Motor neuron (in vitro differentiated cells): ENCODE results near the gene PRG3. TPM values are rescaled to one million over a fixed set of nuclear protein-coding genes. Genes with fewer than 3 reads are reported as not detected.
"Not testable (repeated sequence)": the region's sequence is repeated elsewhere in the genome, so short reads cannot be mapped to it uniquely, and the experiment has no call there.

Source experiments
- ATAC-seq, 8 experiments: fragments of 200-7000 bp; cut with Tn5 transposase; replicated peaks in 6 of 8; 2 replicates each; pipeline ENCODE4 v1.8.0; 2021; ENCODE audit warnings: mild to moderate bottlenecking in 8 of 8, moderate library complexity in 8 of 8
- H3K27ac ChIP-seq, 2 donors: fragments of 250-450 bp; sonication (Bioruptor Pico); 2 replicates each; pipeline ENCODE4 v1.9.0; 2021; ENCODE audit warnings: antibody characterized with exemption in 2 of 2, mild to moderate bottlenecking in 2 of 2, moderate library complexity in 1 of 2
- H3K4me1 ChIP-seq, 2 donors: fragments of 250-450 bp; sonication (Bioruptor Pico); replicated peaks in 1 of 2; 2 replicates each; pipeline ENCODE4 v1.6.1; 2021; ENCODE audit warnings: antibody characterized with exemption in 2 of 2, mild to moderate bottlenecking in 2 of 2, moderate library complexity in 1 of 2
- H3K4me3 ChIP-seq, 5 donors: fragments of 250-450 bp; sonication (Bioruptor Pico); 2 replicates each; pipeline ENCODE4 v1.9.0; 2021; ENCODE audit warnings: antibody characterized with exemption in 5 of 5, mild to moderate bottlenecking in 5 of 5, moderate library complexity in 4 of 5
- WGBS, 10 experiments: fragments of 450-650 bp; shearing (Covaris generic); methylation state at CpG; one replicate each; pipeline ENCODE4 v1.0.0; 2022; 5-methylcytosine and 5-hydroxymethylcytosine counted together
- in situ Hi-C, 9 experiments: fragments of 400-800 bp; cut with MboI; loops; one replicate each; pipeline ENCODE4 v1.15.0; 2021; ENCODE audit warnings: low sequenced_read_pairs in 9 of 9, low pct_unique_long_range_greater_than_20kb in 2 of 9; ENCODE audit not compliant: unreplicated experiment in 9 of 9
- total RNA-seq, 8 experiments: library from RNA; unstranded; fragments of 300-600 nt; gene quantifications; 2 replicates each; pipeline versions ENCODE4 v1.2.3 to v1.2.4, GENCODE V29; 2022

Gene PRG3
- total RNA-seq, 8 experiments from 2014 or later = not detected

DNA sequence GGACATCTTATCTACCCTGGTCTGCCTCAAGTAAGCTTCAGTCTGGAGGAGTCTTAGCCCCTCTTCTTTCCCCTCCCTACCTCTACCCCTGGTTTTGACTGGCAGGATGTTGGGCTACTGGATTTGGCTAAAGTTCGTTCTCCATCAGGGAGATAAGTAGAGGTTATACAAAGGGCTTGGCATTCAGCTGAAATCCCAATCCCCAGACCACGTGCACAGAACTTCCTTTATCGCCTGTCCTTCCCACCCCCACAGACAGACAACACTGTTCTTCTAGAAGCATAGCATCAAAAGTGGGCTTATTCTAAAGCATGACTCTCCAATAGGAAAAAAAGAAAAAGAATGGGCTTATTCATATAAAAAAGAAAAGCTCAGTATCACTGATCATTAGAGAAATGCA, 7.8 kb downstream of the PRG3 start:
- in situ Hi-C loops = loop anchor here in 2 of 9 experiments (25.0 kb wide), 2 partner anchors 114 to 164 kb away; partner anchors contain the start of genes SMTNL1 (in 1 of the 2) and TIMM10 (in 1 of the 2)
- WGBS, 10 experiments = 43 to 94% (median 70%) methylated on average over 2 to 3 of the region's 3 CpGs; no CpG with 5 or more reads in 3 of the 10 experiments
- no peak for ATAC-seq
- Histone ChIP-seq H3K27ac (no peak overlapping the region), H3K4me3 (no peak overlapping the region), H3K4me1 (no peaks in the 10 kb centered on the region)

DNA sequence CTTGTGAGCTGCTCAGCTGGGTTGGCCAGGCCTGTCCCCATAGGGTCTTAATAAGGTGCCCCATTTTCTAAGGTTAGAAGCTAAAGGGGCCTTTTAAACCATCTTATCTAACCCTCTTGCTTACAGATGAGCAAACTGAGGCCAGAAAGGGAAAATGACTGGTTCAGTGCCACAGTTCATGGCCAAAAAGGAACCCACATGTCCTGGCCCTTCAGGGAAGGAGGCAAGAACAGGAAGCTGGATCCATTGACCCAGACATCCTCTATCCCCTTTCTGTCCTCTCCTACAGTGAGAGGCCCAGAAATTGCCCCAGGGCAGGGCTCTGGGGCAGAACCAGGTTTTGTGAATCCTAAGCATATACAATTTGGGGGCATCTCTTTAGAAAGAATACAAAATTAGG, 10.0 kb downstream of the PRG3 start:
- H3K4me1 ChIP-seq = no peaks in the 10 kb centered on the region
- H3K4me3 ChIP-seq = no peak overlapping the region
- no peak overlapping the region for H3K27ac ChIP-seq
- in situ Hi-C loops = loop anchor here in 2 of 9 experiments (25.0 kb wide), 2 partner anchors 116 to 166 kb away; partner anchors contain the start of genes SMTNL1 (in 1 of the 2) and TIMM10 (in 1 of the 2)
- ATAC-seq = no peak

DNA sequence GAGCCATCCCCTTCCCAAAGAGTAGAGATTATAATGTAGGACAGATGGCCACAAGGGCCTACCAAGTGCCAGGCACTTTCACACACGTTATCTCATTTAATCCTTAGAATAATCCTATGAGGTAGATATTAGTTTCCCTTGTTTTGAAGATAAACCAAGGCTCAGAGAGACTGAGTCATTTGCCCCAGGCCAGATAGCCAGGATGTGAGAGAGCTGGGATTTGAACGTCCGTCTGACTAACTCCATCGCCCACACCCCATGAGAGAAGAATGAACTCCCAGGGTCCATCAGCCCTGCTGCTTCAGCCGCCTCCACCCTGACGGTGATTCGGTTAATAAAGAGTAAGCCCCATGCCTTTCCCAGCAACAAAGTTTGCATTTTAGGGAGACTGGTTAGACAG, 10.7 kb downstream of the PRG3 start:
- Histone ChIP-seq H3K27ac (no peak overlapping the region), H3K4me1 (no peaks in the 10 kb centered on the region), H3K4me3 (no peak overlapping the region)
- in situ Hi-C loops = loop anchor here in 2 of 9 experiments (25.0 kb wide), 2 partner anchors 117 to 167 kb away; partner anchors contain the start of genes SMTNL1 (in 1 of the 2) and TIMM10 (in 1 of the 2)
- peak in 1 of 8 experiments; percentile 49 for ATAC-seq
- 6 to 92% (median 83%) methylated on average over 2 to 5 of the region's 7 CpGs; no CpG with 5 or more reads in 2 of the 10 experiments for WGBS, 10 experiments

DNA sequence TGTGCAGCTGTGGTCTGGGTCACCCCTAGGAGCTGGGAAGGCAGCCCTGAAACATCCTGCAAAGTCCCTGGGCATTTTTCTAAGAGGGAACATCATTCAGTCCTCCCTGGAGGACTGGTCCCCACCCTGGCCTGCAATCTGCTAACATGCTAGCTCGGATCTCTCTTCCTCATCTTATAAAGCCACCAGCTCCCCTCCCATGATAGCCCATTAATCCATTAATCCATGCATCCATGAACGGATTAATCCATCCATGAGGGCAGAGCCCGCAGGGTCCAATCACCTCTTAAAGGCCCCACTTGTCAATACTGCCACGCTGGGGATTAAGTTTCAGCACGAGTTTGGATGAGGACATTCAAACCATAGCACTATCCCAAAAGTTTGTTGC, 12.1 kb downstream of the PRG3 start:
- WGBS, 10 experiments = 51 to 100% (median 86%) methylated on average over 1 to 2 of the region's 5 CpGs; no CpG with 5 or more reads in 6 of the 10 experiments
- no peak overlapping the region for H3K4me3 ChIP-seq
- no peak for ATAC-seq
- no peaks in the 10 kb centered on the region for H3K4me1 ChIP-seq
- H3K27ac ChIP-seq = no peak overlapping the region
- in situ Hi-C loops = loop anchor here in 2 of 9 experiments (25.0 kb wide), 2 partner anchors 118 to 168 kb away; partner anchors contain the start of genes SMTNL1 (in 1 of the 2) and TIMM10 (in 1 of the 2)

DNA sequence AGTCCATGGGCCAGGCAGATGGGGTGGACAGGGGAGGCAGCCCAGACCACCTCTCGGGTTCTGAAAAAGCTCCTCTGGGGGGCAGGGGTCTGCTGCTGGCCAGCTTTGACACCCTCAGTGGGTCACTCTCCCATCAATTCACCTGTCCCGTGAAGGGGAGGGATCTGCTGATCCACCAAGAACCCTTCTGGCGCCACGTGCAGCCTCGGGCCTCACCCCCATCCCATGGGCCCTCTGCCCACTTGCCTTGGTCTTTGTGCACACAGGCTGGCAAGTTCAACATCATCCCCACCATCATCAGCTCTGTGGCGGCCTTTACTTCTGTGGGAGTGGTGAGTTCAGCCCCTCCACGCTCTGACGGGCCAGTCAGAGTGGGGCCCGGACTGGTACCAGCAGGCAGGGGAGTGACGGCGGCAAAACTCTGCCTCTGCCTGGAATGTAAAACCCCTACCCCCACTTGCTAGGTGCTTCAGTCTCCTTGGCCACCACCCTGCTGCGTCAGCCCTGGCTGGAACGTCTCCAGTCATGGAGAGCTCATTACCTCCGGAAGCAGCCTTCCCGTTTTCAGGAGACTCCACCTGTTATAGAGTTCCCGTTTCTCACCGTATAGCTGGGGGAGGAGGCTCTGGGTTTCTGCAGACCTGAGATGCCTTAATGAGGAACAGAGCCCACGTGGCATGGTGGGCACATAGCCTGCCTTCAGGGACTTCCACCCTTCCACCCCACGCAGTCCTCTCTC, 12.7 kb downstream of the PRG3 start:
- no peak overlapping the region for H3K27ac ChIP-seq
- in situ Hi-C loops = loop anchor here in 2 of 9 experiments (25.0 kb wide), 2 partner anchors 119 to 169 kb away; partner anchors contain the start of genes SMTNL1 (in 1 of the 2) and TIMM10 (in 1 of the 2)
- no peaks in the 10 kb centered on the region for H3K4me1 ChIP-seq
- H3K4me3 ChIP-seq = no peak overlapping the region
- no peak for ATAC-seq
- WGBS, 10 experiments = 0 to 93% (median 87%) methylated on average over 1 to 9 of the region's 19 CpGs; no CpG with 5 or more reads in 4 of the 10 experiments

DNA sequence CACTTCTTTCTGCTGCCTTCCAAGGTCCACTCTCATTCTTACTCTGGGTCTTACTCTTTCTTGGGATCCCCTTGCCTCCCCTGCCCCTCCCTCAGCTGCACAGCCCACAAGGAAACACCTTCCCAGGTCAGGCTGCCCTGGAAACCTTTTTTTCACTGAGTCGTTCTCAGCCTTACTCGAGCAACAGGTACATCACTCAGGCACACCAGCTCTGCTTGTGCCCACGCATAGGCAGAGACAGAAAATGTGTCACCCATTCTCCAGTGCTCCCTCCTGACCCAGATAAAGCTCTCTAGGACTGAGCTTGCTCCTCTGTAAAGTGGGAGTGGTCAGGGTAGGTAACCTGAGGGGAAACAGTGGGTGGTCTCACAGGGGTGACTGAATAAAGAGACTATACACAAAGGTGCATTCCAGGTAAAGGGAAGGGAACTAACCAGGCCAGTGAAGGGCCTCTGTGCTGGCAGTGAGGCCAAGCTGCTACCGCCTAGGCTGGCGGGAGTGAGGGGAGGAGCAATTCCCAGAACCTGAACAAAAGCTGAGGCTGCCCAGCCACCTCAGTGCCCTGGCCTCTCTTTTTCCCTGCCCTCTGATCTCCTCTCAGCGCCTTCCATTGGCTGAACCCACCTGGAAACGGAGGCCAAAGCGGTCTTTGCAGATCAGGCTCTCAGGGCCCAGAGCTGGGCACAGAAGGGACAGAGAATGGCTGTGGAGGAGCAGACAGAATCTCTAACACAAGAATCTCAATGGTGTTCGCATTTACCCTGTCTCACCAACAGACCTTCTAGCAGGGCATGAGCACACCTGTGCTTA, 15.9 kb downstream of the PRG3 start:
- no peak for ATAC-seq
- H3K27ac ChIP-seq = no peak overlapping the region
- no peak overlapping the region for H3K4me3 ChIP-seq
- no peaks in the 10 kb centered on the region for H3K4me1 ChIP-seq
- in situ Hi-C loops = loop anchor here in 2 of 9 experiments (25.0 kb wide), 2 partner anchors 122 to 172 kb away; partner anchors contain the start of genes SMTNL1 (in 1 of the 2) and TIMM10 (in 1 of the 2)
- WGBS, 10 experiments = 0 to 78% (median 70%) methylated on average over 1 to 6 of the region's 9 CpGs; no CpG with 5 or more reads in 1 of the 10 experiments

DNA sequence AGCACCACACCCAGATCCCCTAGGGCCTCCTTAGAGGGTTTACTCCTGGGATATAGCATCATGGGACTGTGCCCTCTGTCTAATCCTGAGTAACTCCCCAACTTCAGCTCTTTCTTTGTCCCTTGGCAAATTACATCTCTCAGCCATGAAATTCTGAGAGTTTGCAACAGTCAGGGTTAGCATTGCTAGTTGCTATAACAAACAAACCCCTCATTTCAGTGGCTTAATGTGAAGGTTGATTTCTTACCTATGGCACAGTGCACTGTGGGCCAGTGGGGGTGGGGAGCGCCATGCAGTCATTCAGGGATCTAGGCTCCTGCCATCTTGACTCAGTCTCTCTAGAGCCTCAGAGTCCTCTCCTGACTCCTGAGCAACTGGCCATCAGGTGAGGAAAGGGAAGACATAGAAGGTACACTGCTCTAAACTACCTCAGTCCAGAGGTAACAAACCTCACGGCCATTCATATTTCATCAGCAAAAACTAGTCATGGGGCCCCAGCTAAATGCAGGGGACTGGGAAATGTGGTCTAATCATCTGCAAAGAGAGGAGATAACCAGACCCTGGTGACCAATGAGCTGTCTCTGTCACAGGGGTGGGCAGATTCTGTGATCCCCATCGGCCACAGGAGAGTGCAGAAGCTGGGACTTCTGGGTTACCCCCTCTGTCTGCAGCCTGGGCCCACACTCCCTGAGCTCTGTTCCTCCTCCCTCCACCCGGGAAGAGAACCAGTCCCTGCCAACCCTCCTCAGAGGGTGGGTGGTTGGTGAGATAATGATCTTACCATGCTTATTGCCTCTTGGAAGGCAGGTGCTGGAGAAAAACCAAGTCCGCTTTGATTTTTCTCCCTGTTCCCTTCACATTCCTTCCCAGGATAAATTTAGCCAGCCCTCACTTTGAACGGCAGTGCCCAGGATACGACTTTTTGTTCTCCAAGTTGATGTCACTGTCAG, 17.5 kb downstream of the PRG3 start:
- in situ Hi-C loops = loop anchor here in 2 of 9 experiments (25.0 kb wide), 2 partner anchors 124 to 174 kb away; partner anchors contain the start of genes SMTNL1 (in 1 of the 2) and TIMM10 (in 1 of the 2)
- no peak for ATAC-seq
- no peak overlapping the region for H3K27ac ChIP-seq
- peaks cover 0 to 2% of the 10 kb centered on the region in 2 donors for H3K4me1 ChIP-seq
- WGBS, 10 experiments = 7 to 85% (median 59%) methylated on average over 2 to 6 of the region's 7 CpGs; no CpG with 5 or more reads in 4 of the 10 experiments
- H3K4me3 ChIP-seq = no peak overlapping the region

DNA sequence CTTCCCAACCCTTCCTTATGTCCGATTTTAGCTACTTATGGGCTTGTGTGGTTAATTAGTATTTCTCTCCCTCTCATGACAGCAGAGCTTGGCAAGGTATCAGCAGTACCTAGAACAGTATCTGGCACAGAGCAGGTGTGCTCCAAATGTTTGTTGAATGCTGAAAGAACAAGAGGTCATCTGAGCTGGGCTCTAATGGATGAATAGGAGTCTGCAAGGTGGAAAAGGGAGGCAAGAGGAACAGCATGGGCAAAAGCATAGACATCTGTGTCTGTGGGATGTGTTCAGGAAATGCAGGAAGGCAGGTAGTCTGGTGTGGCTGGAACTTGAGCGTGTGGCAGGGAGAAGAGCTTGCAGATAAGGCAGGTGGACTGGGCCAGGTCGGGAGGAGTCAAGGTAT, 19.0 kb downstream of the PRG3 start:
- Histone ChIP-seq H3K4me3 (no peak overlapping the region), H3K27ac (no peak overlapping the region), H3K4me1 (peaks cover 0 to 2% of the 10 kb centered on the region in 2 donors)
- WGBS, 10 experiments = 13 to 100% (median 63%) methylated on average over 1 to 3 of the region's 3 CpGs; no CpG with 5 or more reads in 2 of the 10 experiments
- ATAC-seq = no peak
- in situ Hi-C loops = loop anchor here in 2 of 9 experiments (25.0 kb wide), 2 partner anchors 125 to 175 kb away; partner anchors contain the start of genes SMTNL1 (in 1 of the 2) and TIMM10 (in 1 of the 2)

DNA sequence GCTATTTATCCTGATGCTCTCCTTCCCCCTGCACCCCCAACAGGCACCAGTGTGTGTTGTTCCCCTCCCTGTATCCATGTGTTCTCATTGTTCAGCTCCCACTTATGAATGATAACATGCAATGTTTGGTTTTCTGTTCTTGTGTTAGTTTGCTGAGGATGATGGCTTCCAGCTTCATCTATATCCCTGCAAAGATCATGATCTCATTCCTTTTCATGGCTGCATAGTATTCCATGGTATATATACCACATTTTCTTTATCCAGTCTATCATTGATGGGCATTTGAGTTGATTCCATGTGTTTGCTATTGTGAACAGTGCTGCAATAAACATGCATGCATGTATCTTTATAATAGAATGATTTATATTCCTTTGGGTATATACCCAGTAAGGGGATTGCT, 19.5 kb downstream of the PRG3 start:
- in situ Hi-C loops = loop anchor here in 2 of 9 experiments (25.0 kb wide), 2 partner anchors 126 to 176 kb away; partner anchors contain the start of genes SMTNL1 (in 1 of the 2) and TIMM10 (in 1 of the 2)
- H3K27ac ChIP-seq, H3K4me3 ChIP-seq, H3K4me1 ChIP-seq, ATAC-seq: not testable (repeated sequence)

DNA sequence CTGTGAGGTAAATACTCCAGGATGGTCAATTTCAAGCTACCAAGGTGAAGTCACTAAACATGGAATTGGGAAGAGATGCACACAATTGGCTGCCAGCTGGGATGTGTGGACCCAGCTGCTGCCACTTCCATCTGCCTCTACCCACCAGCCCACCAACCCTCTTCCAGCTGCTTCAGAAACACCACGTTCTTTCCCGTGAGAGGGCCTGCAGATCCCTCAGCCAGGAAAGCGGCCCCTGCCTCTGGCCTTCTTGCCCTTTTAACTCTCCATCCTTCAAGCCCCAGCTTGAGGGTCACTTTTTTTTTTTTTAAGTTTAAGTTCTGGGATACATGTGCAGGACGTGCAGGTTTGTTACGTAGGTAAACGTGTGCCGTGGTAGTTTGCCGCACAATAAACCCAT, 20.0 kb downstream of the PRG3 start:
- WGBS, 10 experiments = 10 to 100% (median 89%) methylated on average over 1 to 7 of the region's 8 CpGs; no CpG with 5 or more reads in 3 of the 10 experiments
- Histone ChIP-seq H3K4me3 (no peak overlapping the region), H3K27ac (no peak overlapping the region), H3K4me1 (peaks cover 0 to 2% of the 10 kb centered on the region in 2 donors)
- no peak for ATAC-seq
- in situ Hi-C loops = loop anchor here in 2 of 9 experiments (25.0 kb wide), 2 partner anchors 126 to 176 kb away; partner anchors contain the start of genes SMTNL1 (in 1 of the 2) and TIMM10 (in 1 of the 2)

DNA sequence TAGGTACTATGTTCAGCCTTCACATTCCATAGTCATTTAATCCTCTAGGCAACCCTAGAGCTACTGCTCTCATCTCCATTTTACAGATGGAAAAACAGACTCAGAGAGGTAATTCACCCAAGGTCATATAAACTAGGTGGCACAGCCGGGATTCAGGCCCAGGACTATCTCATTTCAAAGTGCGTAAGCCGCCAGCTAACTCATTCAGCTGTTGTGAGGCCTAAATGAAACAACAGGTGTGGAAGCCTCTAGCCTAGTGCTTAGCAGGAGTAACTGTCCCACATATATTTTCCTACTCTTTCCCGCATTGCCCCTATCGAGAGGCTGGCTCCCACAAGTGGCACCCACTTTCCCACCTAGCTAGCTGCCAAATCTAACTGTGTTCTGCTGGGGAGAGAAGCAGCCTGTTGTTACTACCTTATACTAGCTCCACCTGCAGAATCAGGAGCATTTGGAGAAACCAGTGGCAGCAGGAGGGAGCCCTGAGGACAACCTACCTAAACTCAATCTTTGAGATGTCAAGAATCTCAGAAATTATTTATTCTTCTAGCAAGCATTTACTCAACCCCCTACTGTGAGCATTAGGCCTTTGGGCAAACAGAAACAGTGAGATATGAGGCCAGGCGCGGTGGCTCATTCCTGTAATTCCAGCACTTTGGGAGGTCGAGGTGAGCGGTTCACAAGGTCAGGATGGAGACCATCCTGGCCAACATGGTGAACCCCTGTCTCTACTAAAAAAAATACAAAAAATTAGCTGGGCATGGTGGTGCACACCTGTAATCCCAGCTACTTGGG, 20.9 kb downstream of the PRG3 start:
- no peak overlapping the region for H3K27ac ChIP-seq
- no peak for ATAC-seq
- in situ Hi-C loops = loop anchor here in 2 of 9 experiments (25.0 kb wide), 2 partner anchors 127 to 177 kb away; partner anchors contain the start of genes SMTNL1 (in 1 of the 2) and TIMM10 (in 1 of the 2)
- peaks cover 0 to 2% of the 10 kb centered on the region in 2 donors for H3K4me1 ChIP-seq
- no peak overlapping the region for H3K4me3 ChIP-seq
- WGBS, 10 experiments = 59 to 100% (median 89%) methylated on average over 1 to 8 of the region's 9 CpGs; no CpG with 5 or more reads in 3 of the 10 experiments
